ENCODE results near the gene TCF3.
"Not testable (repeated sequence)": the region's sequence is repeated elsewhere in the genome, so short reads cannot be mapped to it uniquely, and the experiment has no call there.

TCF3 gene

DNA sequence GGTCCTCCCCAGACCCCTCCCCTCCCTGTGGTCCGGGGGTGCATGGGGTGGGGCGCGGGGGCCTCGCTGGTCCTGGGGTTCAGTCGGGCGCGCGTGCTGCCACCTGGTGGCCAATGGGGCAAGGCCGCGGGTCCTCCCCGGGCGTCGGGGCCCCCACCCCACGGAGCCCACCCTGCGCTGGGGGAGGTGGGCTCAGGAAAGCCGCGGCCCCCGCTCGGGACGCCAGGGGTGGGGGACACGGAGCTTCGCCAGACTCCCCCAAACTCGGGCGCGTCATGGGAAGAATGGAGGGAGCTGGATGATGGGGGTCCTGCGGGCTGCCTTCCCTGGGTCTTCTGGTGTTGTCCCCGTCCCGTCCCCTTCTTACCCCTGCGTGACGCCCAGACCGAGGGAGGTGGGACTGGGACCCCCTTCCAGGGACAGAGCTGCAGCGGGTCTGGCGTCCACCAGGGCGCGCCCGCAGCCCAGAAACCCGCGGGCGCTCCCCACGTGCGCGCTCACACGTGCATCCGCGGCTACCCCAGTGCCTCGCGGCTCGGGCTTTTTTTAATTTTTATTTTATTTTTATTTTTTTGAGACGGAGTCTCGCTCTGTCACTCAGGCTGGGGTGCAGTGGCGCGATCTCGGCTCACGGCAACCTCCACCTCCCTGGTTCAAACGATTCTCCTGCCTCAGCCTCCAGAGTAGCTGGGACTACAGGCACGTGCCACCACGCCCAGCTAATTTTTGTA, 19.8 kb upstream of the TCF3 start:
- Histone ChIP-seq H2BK120ac (ENCODE audit: low read depth, low read length) (no peak overlapping the region), H4K91ac (ENCODE audit: low read length) (no peak overlapping the region), H2BK15ac (ENCODE audit: low read depth, poor library complexity, severe bottlenecking) (no peak overlapping the region), H3K27ac (ENCODE audit: low read length, poor library complexity, severe bottlenecking) (no peak overlapping the region), H3K4me1 (ENCODE audit: control insufficient read depth, insufficient read depth, low read depth, low read length) (peaks cover 17% of the 10 kb centered on the region), H3K4ac (ENCODE audit: low read depth in 1 of 2, low read length in 2 of 2) (no peak overlapping the region), H3K4me3 (ENCODE audit: insufficient read depth in 1 of 2, low read depth in 1 of 2, low read length in 2 of 2) (peak overlapping the region in 1 of 2 experiments; percentile 2), H3K9ac (ENCODE audit: low read length) (no peak overlapping the region), H3K23ac (ENCODE audit: low read length in 2 of 2) (no peak overlapping the region), H3K79me1 (replicated peaks; ENCODE audit: low read length, poor library complexity, severe bottlenecking) (no peaks in the 10 kb centered on the region), H3K27me3 (ENCODE audit: control insufficient read depth in 1 of 2, insufficient read depth in 1 of 2, low read length in 2 of 2) (peaks cover 71 to 75% of the 10 kb centered on the region in 2 experiments), H4K8ac (ENCODE audit: low read length) (no peak overlapping the region), H3K9me3 (ENCODE audit: control insufficient read depth, low read length) (no peaks in the 10 kb centered on the region), H2BK5ac (ENCODE audit: low read depth, low read length, poor library complexity, severe bottlenecking) (no peak overlapping the region), H2AK5ac (ENCODE audit: low read length, severe bottlenecking) (no peak overlapping the region), H3K14ac (ENCODE audit: low read length in 2 of 2) (no peak overlapping the region), H2AFZ (ENCODE audit: low read depth, low read length) (no peak overlapping the region), H2BK12ac (ENCODE audit: low read length in 2 of 2) (no peak overlapping the region), H3K18ac (ENCODE audit: low read depth in 1 of 2, low read length in 2 of 2) (no peak overlapping the region), H3K36me3 (ENCODE audit: control insufficient read depth in 1 of 2, insufficient read depth in 2 of 2, low read depth in 1 of 2, low read length in 2 of 2) (no peaks in the 10 kb centered on the region), H3K4me2 (ENCODE audit: low read length, poor library complexity, severe bottlenecking) (peak overlapping the region; percentile 3)
- WGBS = 15% methylated on average over 53 of the region's 57 CpGs
- DNase-seq = peak; percentile 29

DNA sequence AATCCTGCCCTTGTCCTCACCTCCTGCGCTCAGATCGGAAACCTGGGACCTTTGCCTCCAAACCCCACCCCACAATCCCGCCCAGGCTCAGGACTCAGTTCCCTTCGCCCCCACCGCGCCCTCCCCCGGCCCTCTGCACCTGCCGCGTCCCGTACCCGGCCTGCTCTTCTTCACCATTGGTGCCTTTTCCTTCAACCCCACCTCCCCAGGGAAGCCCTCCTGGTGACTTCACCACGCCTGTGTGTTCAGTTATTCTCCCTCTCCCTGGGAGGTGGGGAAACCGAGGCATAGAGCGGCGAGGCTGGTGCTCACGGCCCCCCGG, 19.3 kb upstream of the TCF3 start:
- no peak overlapping the region for H3K14ac ChIP-seq (ENCODE audit: low read length in 2 of 2)
- peaks cover 68 to 71% of the 10 kb centered on the region in 2 experiments for H3K27me3 ChIP-seq (ENCODE audit: control insufficient read depth in 1 of 2, insufficient read depth in 1 of 2, low read length in 2 of 2)
- H3K4ac ChIP-seq (ENCODE audit: low read depth in 1 of 2, low read length in 2 of 2) = no peak overlapping the region
- no peak overlapping the region for H3K18ac ChIP-seq (ENCODE audit: low read depth in 1 of 2, low read length in 2 of 2)
- H3K36me3 ChIP-seq (ENCODE audit: control insufficient read depth in 1 of 2, insufficient read depth in 2 of 2, low read depth in 1 of 2, low read length in 2 of 2) = no peaks in the 10 kb centered on the region
- H2AFZ ChIP-seq (ENCODE audit: low read depth, low read length) = no peak overlapping the region
- H3K4me1 ChIP-seq (ENCODE audit: control insufficient read depth, insufficient read depth, low read depth, low read length) = peaks cover 17% of the 10 kb centered on the region
- H4K91ac ChIP-seq (ENCODE audit: low read length) = no peak overlapping the region
- H2BK15ac ChIP-seq (ENCODE audit: low read depth, poor library complexity, severe bottlenecking) = no peak overlapping the region
- no peak overlapping the region for H3K4me2 ChIP-seq (ENCODE audit: low read length, poor library complexity, severe bottlenecking)
- no peak overlapping the region for H3K9ac ChIP-seq (ENCODE audit: low read length)
- no peak overlapping the region for H3K27ac ChIP-seq (ENCODE audit: low read length, poor library complexity, severe bottlenecking)
- no peak overlapping the region for H2AK5ac ChIP-seq (ENCODE audit: low read length, severe bottlenecking)
- no peak overlapping the region for H2BK5ac ChIP-seq (ENCODE audit: low read depth, low read length, poor library complexity, severe bottlenecking)
- H2BK12ac ChIP-seq (ENCODE audit: low read length in 2 of 2) = no peak overlapping the region
- no peak overlapping the region for H4K8ac ChIP-seq (ENCODE audit: low read length)
- peak overlapping the region in 1 of 2 experiments; percentile 11 for H3K23ac ChIP-seq (ENCODE audit: low read length in 2 of 2)
- H3K9me3 ChIP-seq (ENCODE audit: control insufficient read depth, low read length) = no peaks in the 10 kb centered on the region
- no peak for DNase-seq
- WGBS = 10% methylated on average over 13 of the region's 17 CpGs
- no peak overlapping the region for H2BK120ac ChIP-seq (ENCODE audit: low read depth, low read length)
- H3K4me3 ChIP-seq (ENCODE audit: insufficient read depth in 1 of 2, low read depth in 1 of 2, low read length in 2 of 2) = no peak overlapping the region
- H3K79me1 ChIP-seq (replicated peaks; ENCODE audit: low read length, poor library complexity, severe bottlenecking) = no peaks in the 10 kb centered on the region

- not testable (repeated sequence) for H3K23ac ChIP-seq (ENCODE audit: low read length in 2 of 2); H4K91ac ChIP-seq (ENCODE audit: low read length); H4K8ac ChIP-seq (ENCODE audit: low read length); H2AFZ ChIP-seq (ENCODE audit: low read depth, low read length); H2BK120ac ChIP-seq (ENCODE audit: low read depth, low read length); H3K14ac ChIP-seq (ENCODE audit: low read length in 2 of 2); H3K27ac ChIP-seq (ENCODE audit: low read length, poor library complexity, severe bottlenecking); H3K79me1 ChIP-seq (replicated peaks; ENCODE audit: low read length, poor library complexity, severe bottlenecking); H3K9me3 ChIP-seq (ENCODE audit: control insufficient read depth, low read length); H3K4ac ChIP-seq (ENCODE audit: low read depth in 1 of 2, low read length in 2 of 2); H2BK15ac ChIP-seq (ENCODE audit: low read depth, poor library complexity, severe bottlenecking); H3K4me3 ChIP-seq (ENCODE audit: insufficient read depth in 1 of 2, low read depth in 1 of 2, low read length in 2 of 2); H2BK5ac ChIP-seq (ENCODE audit: low read depth, low read length, poor library complexity, severe bottlenecking); H3K36me3 ChIP-seq (ENCODE audit: control insufficient read depth in 1 of 2, insufficient read depth in 2 of 2, low read depth in 1 of 2, low read length in 2 of 2); DNase-seq; H3K18ac ChIP-seq (ENCODE audit: low read depth in 1 of 2, low read length in 2 of 2); H2AK5ac ChIP-seq (ENCODE audit: low read length, severe bottlenecking); H3K4me2 ChIP-seq (ENCODE audit: low read length, poor library complexity, severe bottlenecking); H3K9ac ChIP-seq (ENCODE audit: low read length); H2BK12ac ChIP-seq (ENCODE audit: low read length in 2 of 2)
- peaks cover 17% of the 10 kb centered on the region for H3K4me1 ChIP-seq (ENCODE audit: control insufficient read depth, insufficient read depth, low read depth, low read length)
- 45% methylated on average over 14 of the region's 14 CpGs for WGBS
- H3K27me3 ChIP-seq (ENCODE audit: control insufficient read depth in 1 of 2, insufficient read depth in 1 of 2, low read length in 2 of 2) = peaks cover 62% of the 10 kb centered on the region in 2 experiments
Measured at GRCh38 chr19:1670747-1671146, 18.3 kb upstream of the TCF3 start.

- no peak overlapping the region for H2AK5ac ChIP-seq (ENCODE audit: low read length, severe bottlenecking)
- H4K91ac ChIP-seq (ENCODE audit: low read length) = no peak overlapping the region
- no peaks in the 10 kb centered on the region for H3K36me3 ChIP-seq (ENCODE audit: control insufficient read depth in 1 of 2, insufficient read depth in 2 of 2, low read depth in 1 of 2, low read length in 2 of 2)
- no peak overlapping the region for H2BK15ac ChIP-seq (ENCODE audit: low read depth, poor library complexity, severe bottlenecking)
- 4% methylated on average over 15 of the region's 21 CpGs for WGBS
- no peaks in the 10 kb centered on the region for H3K79me1 ChIP-seq (replicated peaks; ENCODE audit: low read length, poor library complexity, severe bottlenecking)
- no peak overlapping the region for H3K23ac ChIP-seq (ENCODE audit: low read length in 2 of 2)
- H3K18ac ChIP-seq (ENCODE audit: low read depth in 1 of 2, low read length in 2 of 2) = no peak overlapping the region
- H3K4ac ChIP-seq (ENCODE audit: low read depth in 1 of 2, low read length in 2 of 2) = no peak overlapping the region
- H2BK12ac ChIP-seq (ENCODE audit: low read length in 2 of 2) = no peak overlapping the region
- no peak overlapping the region for H3K4me2 ChIP-seq (ENCODE audit: low read length, poor library complexity, severe bottlenecking)
- H3K27ac ChIP-seq (ENCODE audit: low read length, poor library complexity, severe bottlenecking) = no peak overlapping the region
- peaks cover 44 to 50% of the 10 kb centered on the region in 2 experiments for H3K27me3 ChIP-seq (ENCODE audit: control insufficient read depth in 1 of 2, insufficient read depth in 1 of 2, low read length in 2 of 2)
- H2BK120ac ChIP-seq (ENCODE audit: low read depth, low read length) = no peak overlapping the region
- peak overlapping the region in 1 of 2 experiments; percentile 11 for H3K14ac ChIP-seq (ENCODE audit: low read length in 2 of 2)
- no peak overlapping the region for H2BK5ac ChIP-seq (ENCODE audit: low read depth, low read length, poor library complexity, severe bottlenecking)
- no peaks in the 10 kb centered on the region for H3K9me3 ChIP-seq (ENCODE audit: control insufficient read depth, low read length)
- peaks cover 21% of the 10 kb centered on the region for H3K4me1 ChIP-seq (ENCODE audit: control insufficient read depth, insufficient read depth, low read depth, low read length)
- H3K4me3 ChIP-seq (ENCODE audit: insufficient read depth in 1 of 2, low read depth in 1 of 2, low read length in 2 of 2) = no peak overlapping the region
- H3K9ac ChIP-seq (ENCODE audit: low read length) = no peak overlapping the region
- no peak overlapping the region for H2AFZ ChIP-seq (ENCODE audit: low read depth, low read length)
- H4K8ac ChIP-seq (ENCODE audit: low read length) = no peak overlapping the region
- DNase-seq = peak; percentile 18
Measured at GRCh38 chr19:1668486-1669270, 16.3 kb upstream of the TCF3 start.

Data from mesenchymal stem cell (in vitro differentiated cells and primary cell).